GM12864 (cell line): ENCODE measurements around the gene CDCA8.

Experiments
- DNase-seq: peaks from one replicate; pipeline ENCODE4 v3.0.0-alpha.2; 2011; ENCODE audit warnings: low read depth
- H3K4me3 ChIP-seq: 2 replicates; pipeline ENCODE4 v1.5.1; 2011; ENCODE audit warnings: mild to moderate bottlenecking, low read depth, low read length, control low read depth
- TF ChIP-seq, protein P1 (sequence below): IDR thresholded peaks from 2 replicates; pipeline ENCODE4 v1.5.1; 2011; ENCODE audit warnings: low read depth, mild to moderate bottlenecking, moderate library complexity, low read length, control low read depth, inconsistent platforms; ENCODE audit errors: missing control alignments

CDCA8 gene

DNA sequence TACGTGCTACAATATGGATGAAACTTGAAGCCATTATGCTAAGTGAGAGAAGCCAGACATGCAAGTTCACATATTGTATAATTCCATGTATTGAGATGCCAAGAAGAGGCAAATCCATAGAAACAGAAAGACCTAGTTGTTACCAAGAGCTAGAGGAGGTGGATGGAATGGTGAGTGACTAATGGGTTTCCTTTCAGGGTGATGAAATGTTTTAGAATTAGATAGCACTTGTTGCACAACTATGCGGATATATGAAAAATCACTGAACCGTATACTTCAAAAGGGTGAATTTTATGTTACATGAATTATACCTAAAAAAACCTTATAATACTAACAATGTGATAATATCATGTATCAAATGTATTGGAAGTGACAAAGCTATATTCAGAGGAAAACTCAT, 54.5 kb downstream of the CDCA8 start:
- TF ChIP-seq, protein P1, sequence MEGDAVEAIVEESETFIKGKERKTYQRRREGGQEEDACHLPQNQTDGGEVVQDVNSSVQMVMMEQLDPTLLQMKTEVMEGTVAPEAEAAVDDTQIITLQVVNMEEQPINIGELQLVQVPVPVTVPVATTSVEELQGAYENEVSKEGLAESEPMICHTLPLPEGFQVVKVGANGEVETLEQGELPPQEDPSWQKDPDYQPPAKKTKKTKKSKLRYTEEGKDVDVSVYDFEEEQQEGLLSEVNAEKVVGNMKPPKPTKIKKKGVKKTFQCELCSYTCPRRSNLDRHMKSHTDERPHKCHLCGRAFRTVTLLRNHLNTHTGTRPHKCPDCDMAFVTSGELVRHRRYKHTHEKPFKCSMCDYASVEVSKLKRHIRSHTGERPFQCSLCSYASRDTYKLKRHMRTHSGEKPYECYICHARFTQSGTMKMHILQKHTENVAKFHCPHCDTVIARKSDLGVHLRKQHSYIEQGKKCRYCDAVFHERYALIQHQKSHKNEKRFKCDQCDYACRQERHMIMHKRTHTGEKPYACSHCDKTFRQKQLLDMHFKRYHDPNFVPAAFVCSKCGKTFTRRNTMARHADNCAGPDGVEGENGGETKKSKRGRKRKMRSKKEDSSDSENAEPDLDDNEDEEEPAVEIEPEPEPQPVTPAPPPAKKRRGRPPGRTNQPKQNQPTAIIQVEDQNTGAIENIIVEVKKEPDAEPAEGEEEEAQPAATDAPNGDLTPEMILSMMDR: no peak
- H3K4me3 ChIP-seq: no peak overlapping the region
- DNase-seq: no peak

DNA sequence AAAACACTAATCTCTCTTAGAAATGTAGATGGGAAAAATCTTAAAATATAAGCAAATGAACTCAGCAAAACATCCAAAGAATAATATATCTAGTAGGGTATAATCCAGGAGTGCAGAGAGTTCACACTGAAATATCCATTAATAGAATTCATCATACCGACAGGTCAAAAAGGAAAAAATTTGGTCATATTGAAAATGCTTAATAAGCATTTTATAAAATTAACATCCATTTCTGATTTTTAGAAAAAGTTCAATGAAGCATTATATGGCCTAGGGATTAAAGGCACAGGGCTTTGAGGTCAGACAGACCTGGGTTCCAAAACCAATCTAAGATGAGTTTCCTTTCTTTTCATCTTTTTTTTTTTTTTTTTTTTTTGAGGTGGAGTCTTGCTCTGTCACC, 56.2 kb downstream of the CDCA8 start:
- no peak overlapping the region for H3K4me3 ChIP-seq
- no peak for DNase-seq
- TF ChIP-seq, protein P1: no peak

DNA sequence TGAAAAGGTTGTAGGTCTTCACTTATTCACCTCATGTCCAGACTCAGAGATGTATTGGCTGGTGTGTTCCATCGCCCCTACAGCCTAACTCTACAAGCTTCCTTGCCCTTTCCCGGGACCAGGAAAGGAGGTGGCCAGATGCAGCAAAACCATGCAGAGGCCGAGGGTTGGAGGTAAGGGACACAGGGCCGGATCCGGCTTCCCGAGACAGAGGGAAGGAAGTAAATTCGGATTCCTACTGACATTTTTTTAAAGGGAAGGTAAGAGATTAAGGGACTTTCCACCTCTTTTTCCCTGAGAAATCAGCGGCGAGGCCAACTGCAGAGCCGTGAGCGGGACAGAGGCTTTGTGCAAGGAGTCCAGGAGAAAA, 59.9 kb downstream of the CDCA8 start:
- TF ChIP-seq, protein P1: no peak
- no peak for DNase-seq
- H3K4me3 ChIP-seq: peak overlapping the region; percentile 10

DNA sequence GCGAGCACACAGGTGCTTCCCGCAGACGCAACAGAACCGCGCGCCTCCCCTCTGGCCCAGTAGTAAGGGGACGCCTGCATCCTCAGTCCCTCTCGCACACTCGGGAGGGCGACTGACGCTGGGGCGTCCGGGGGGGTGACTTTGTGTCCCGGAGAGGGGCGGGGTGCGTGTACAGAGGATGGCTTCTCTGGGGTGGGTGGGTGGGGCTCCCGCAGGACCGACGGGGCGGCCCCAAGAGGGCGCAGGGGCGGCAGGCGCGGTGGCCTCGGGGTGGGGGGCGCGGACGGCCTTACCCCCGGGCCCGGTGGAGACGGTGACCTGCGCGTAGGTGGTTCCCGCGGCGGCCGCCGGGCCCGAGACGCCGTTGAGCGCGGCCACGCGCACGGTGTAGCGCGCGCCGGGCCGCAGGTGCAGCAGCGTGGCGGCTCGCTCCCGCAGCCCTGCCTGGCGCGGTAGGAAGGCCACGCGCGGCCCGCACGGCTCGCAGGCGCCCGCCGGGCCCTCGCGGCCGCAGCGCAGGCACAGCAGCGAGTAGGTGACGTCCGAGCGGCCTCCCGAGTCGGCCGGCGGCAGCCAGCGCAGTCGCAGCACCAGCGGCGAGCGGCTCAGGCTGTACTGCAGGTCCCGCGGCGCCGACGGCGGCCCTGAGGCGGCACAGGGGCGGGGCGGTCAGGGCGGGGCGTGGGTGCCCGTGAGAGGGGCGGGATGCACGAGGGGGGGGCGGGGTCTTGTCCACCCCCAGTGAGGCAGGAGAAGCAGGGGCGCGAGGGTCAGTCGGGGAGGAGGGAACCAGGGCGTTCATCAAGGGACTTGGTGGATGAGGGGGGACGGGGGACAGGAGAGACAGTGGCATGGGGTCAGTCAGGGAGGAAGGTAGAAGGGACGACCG, 60.5 kb downstream of the CDCA8 start:
- peak overlapping the region; percentile 39 for H3K4me3 ChIP-seq
- TF ChIP-seq, protein P1: no peak
- no peak for DNase-seq

DNA sequence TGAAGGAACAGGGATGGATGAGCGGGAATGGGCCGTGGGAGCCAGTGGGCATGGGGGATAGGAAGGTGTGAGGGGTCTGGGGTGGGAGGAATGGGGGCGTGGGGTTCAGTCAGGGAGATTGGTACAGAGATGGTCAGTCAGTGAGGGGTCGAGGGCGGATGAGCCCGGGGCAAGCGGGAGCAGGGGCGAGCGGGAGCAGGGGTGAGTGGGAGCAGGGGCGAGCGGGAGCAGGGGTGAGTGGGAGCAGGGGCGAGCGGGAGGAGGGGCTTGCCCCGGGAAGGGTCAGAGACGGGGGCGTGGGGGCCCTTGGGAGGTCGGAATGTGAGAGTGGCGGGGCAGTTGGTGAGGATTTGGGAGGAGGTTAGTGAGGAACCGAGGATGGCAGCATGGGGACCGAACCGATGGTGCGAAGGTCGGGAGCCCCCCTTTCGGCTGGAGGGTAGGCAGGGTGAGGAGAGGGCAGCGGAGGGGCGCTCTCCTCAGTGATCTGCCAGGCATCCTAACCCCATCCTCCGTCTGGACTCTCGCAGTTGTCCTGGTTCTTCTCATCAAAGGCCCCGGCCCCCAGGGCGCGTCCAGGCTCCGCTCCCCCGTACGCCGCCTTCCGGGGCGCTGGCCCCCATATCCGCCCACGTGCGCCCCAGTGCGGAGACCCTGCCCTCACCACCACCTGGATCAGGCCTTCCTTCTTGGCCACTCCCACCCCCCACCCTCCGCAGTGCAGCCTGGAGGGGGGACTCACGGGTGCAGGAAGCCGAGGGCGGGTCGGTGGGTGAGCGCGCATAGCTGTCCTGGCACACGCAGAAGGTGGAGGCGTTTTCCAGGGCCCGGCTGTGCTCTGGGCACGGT, 61.4 kb downstream of the CDCA8 start:
- DNase-seq: no peak
- TF ChIP-seq, protein P1: no peak
- no peak overlapping the region for H3K4me3 ChIP-seq

DNA sequence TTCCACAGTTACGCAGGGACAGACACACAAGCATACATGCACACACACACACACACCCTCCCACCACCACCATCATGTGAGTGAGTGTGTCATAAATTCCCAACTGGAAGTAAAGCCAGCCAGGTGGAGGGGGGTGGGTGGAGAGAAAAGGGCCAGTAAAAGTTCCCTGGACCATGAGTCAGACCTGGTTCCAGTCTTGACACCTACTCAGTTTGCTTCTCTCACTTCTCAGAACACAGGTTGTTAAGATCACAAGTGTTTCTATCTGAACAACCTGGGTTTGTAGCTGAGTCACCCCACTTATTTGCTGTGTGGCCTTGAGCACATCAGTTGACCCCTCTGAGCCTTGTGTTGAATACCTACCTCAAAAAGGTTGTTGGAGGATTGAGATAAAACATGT, 63.0 kb downstream of the CDCA8 start:
- TF ChIP-seq, protein P1: no peak
- no peak overlapping the region for H3K4me3 ChIP-seq
- DNase-seq: peak; percentile 15
